Measurements from ENCODE around the gene TNFRSF18. TPM values are rescaled to one million over a fixed set of nuclear protein-coding genes. Genes with fewer than 3 reads are reported as not detected.
A peak's percentile ranks its signal among the peaks of the same experiment; 100 is the strongest.

TNFRSF18 gene
- total RNA-seq, 1 donor from 2014 or later, result 1.1 TPM

- no peak for DNase-seq (ENCODE audit: low spot score)
These were observed 34.6 kb upstream of the TNFRSF18 start for GRCh38 chr1:1240822-1241587.

- DNase-seq (ENCODE audit: low spot score), result no peak
These were observed 33.9 kb upstream of the TNFRSF18 start for GRCh38 chr1:1240348-1240732.

- no peak for DNase-seq (ENCODE audit: low spot score)
These were observed 33.4 kb upstream of the TNFRSF18 start for GRCh38 chr1:1239614-1240347.

DNA sequence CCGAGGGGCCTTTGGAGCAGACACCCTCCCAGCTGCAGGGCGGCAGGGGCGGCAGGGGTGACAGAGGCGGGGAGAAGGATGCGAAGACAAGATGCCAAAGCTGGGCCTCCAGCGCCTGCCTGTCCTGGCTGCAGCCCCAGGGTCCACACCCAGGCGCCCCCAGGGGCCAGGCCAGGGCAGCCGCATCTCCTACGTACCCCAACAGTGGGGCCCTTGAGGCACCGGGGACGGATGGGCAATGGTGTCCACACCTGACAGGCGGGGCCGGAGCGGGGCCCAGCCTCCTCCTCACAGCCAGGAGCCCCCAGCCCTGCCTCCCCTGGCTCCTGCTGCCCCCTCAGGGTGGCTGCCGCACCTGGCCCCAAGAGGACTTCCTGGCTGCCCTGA, 32.8 kb upstream of the TNFRSF18 start:
- DNase-seq (ENCODE audit: low spot score), result no peak

DNA sequence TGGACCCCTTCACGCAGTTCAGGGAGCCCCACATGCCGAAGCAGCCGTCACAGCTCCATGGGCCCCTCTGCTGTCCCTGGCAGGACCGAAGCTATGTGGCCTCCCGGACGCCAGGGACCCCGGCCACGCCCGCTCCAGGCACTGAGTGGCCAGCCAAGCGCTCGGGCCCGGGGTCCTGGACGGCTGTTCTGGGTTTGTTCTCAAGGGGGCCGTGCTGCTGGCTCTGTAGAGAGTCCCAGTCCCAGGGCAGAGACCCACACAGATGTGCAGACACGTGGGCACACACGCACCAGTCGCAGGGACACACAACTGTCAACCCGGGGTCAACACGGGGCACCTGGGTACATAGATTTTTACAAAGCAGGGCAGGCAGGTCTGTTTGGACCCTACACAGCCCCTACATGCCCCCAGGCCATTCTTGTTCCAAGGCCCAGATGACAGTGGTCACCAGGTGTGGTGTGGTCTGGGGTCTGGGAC, 32.3 kb upstream of the TNFRSF18 start:
- no peak for DNase-seq (ENCODE audit: low spot score)

GRCh38 chr1:1237874-1238701, 31.7 kb upstream of the TNFRSF18 start:
- DNase-seq (ENCODE audit: low spot score), result no peak

- DNase-seq (ENCODE audit: low spot score), result no peak
These were observed 30.8 kb upstream of the TNFRSF18 start for GRCh38 chr1:1236945-1237873.

DNA sequence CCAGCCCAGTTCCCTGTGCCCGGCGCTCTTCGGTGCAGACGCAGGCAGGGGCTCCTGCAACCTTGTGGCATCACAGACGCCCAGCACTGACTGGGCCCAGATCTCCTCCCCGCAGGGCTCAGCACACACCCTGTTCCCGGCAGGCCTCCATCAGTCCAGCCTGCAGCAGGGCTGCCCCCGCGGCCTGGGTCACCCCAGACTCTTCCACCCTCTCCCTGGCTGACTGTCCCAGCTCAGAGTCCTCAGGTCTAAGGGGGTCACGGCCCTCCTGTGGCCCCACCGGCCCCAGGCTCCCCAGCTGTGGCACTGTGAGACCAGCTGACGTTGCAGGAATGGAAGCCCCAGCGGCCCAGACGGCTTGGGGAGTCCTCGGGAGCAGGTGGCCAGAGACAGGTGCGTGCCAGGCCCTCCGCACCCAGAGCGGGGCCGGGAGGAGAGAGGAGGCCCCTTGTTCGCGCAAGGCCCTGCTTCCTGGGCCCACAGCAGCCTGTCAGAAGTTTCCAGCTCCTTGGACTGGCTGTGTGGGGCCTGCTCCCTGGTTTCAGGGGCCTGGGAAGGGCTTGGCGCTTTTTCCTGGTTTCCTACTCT, 29.9 kb upstream of the TNFRSF18 start:
- no peak for DNase-seq (ENCODE audit: low spot score)

- DNase-seq (ENCODE audit: low spot score), result no peak
These were observed 28.8 kb upstream of the TNFRSF18 start for GRCh38 chr1:1235016-1235744.

DNA sequence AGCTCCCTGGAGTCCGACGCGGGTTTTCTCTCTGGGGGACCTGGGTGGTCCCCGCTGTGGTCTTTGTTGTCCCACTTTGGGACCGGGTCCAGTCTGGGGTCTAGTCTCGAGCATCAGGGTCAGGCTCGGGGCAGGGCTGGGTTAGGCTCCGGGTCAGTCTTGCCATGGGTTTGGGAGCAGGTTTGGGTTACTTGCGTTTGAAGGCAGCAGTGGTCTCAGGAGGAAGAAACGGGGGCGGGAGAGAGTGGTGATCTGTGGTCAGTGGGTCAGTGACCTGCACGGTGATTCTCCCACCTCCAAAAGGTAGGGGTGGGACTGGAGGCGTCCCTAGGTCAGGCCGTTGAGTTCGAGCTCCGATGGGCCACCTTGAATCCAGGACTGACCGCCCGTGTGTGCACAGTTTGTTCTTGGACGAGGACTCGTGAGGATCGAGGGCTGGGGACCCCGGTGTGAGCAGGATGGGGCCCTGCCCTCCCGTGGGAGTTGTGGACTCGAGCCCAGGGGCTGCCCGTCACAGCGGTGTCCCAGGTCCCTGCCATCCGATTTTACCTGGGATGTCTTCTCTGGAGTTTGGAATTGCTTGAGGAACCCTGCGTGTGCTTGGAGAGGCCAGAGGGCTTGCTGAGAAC, 27.9 kb upstream of the TNFRSF18 start:
- no peak for DNase-seq (ENCODE audit: low spot score)

GRCh38 chr1:1233567-1233892, 27.1 kb upstream of the TNFRSF18 start:
- no peak for DNase-seq (ENCODE audit: low spot score)

GRCh38 chr1:1232796-1233566, 26.6 kb upstream of the TNFRSF18 start:
- DNase-seq (ENCODE audit: low spot score), result no peak

DNA sequence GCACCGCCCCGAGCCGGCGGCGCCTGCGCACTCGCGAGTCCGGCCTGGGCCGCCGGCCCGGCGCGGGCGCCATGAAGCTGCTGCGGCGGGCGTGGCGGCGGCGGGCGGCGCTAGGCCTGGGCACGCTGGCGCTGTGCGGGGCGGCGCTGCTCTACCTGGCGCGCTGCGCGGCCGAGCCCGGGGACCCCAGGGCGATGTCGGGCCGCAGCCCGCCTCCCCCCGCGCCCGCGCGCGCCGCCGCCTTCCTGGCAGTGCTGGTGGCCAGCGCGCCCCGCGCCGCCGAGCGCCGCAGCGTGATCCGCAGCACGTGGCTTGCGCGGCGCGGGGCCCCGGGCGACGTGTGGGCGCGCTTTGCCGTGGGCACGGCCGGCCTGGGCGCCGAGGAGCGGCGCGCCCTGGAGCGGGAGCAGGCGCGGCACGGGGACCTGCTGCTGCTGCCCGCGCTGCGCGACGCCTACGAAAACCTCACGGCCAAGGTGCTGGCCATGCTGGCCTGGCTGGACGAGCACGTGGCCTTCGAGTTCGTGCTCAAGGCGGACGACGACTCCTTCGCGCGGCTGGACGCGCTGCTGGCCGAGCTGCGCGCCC, 25.9 kb upstream of the TNFRSF18 start, which contains the start of gene B3GALT6:
Gene B3GALT6, plus strand, starts transcription at position 30 of the 588 bp plus-strand sequence. Its CDS starts 42 bp downstream, at position 72.
- DNase-seq (ENCODE audit: low spot score), result no peak

GRCh38 chr1:1231400-1232207, 25.2 kb upstream of the TNFRSF18 start, which contains the start of gene SDF4:
TSS of gene SDF4 (minus strand) at chr1:1232001. CDS start at chr1:1228772, 3,229 bp downstream.
- peak; percentile 97 for DNase-seq (ENCODE audit: low spot score)

DNA sequence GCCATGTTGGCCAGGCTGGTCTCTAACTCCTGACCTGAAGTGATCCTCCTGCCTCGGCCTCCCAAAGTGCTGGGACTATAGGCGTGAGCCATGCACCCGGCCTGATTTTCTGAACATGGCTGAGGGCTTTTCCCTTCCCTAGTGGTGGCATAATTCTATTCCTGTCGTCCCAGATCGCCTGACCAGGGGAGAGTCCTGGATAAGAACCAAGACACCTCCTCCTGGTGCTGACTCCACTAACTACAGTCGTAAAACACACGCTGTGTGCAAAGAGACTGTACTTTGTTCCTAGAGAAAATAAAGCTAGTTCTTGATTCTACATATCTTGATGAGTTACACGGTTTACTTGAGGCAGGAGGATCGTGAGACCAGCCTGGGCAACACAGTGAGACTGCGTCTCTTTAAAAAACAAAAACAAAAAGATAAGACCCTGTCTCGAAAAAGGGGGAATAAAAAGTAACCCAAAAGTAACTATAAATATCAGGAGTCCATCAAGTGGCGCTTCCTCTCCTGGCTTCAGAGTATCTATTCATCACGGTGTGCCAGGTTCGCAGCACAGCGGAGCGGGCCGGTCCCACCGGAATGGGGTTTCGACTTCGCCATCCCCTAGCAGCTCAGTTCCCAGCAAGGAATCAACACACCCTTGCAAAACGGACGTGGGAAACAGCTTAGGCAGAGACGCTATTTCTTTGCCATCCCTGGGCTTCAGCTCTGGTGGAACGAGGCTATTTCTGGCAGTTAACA, 24.4 kb upstream of the TNFRSF18 start:
- no peak for DNase-seq (ENCODE audit: low spot score)

- DNase-seq (ENCODE audit: low spot score), result no peak
These were observed 23.4 kb upstream of the TNFRSF18 start for GRCh38 chr1:1229770-1230169.

Measured in mucosa of gallbladder (tissue), 1 donor.